BE2C (cell line): Measurements from ENCODE around the gene DHRS4.

Source experiments
- DNase-seq: peaks from one replicate; pipeline ENCODE4 v3.0.0-alpha.2; 2020
- H3K27me3 ChIP-seq: fragments of 250-450 bp; sonication (Bioruptor Pico); 2 replicates; pipeline ENCODE4 v1.5.1; 2020; ENCODE audit warnings: mild to moderate bottlenecking
- H3K36me3 ChIP-seq: fragments of 250-450 bp; sonication (Bioruptor Pico); 2 replicates; pipeline ENCODE4 v1.5.1; 2020; ENCODE audit warnings: mild to moderate bottlenecking
- H3K4me1 ChIP-seq: fragments of 250-450 bp; sonication (Bioruptor Pico); 2 replicates; pipeline ENCODE4 v1.5.1; 2020
- H3K4me3 ChIP-seq: 2 replicates; pipeline ENCODE4 v1.5.1; 2011; ENCODE audit warnings: low read depth, low read length
- H3K9me3 ChIP-seq: fragments of 250-450 bp; sonication (Bioruptor Pico); 2 replicates; pipeline ENCODE4 v1.5.1; 2020
- TF ChIP-seq, protein P1 (sequence below): IDR thresholded peaks from 2 replicates; pipeline ENCODE4 v1.5.1; 2012; ENCODE audit warnings: mild to moderate bottlenecking, low read depth, low read length

The DHRS4 gene

DNA sequence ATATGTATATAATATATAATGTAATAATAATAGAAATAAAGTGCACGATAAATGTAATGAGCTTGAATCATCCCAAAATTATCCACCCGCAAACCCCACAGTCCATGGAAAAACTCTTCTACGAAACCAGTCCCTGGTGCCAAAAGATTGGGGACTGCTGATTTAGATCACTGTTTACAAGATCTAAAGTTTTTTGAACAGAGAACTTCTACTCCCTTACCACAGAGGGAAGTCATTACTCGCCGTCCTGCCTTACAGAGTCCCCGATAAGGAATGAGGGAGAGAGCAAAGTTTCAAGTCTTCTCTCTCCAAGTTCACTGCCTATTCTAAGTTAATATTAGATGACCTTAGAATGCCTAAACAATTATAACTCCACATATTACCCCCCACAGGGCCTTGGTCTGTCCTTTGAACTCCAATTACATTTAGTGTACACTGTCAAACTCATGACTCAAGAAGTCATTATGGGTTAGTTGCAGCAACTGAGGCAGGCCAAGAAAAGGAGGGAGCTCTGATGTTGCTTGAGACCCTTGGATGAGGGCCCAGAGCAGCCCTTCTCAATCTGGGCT, 21.8 kb upstream of the DHRS4 start:
- Histone ChIP-seq H3K9me3 (no peaks in the 10 kb centered on the region), H3K4me1 (no peaks in the 10 kb centered on the region), H3K4me3 (no peak overlapping the region), H3K36me3 (no peaks in the 10 kb centered on the region), H3K27me3 (no peaks in the 10 kb centered on the region; the same call in 1 of the 2 replicates)
- TF ChIP-seq, protein P1, sequence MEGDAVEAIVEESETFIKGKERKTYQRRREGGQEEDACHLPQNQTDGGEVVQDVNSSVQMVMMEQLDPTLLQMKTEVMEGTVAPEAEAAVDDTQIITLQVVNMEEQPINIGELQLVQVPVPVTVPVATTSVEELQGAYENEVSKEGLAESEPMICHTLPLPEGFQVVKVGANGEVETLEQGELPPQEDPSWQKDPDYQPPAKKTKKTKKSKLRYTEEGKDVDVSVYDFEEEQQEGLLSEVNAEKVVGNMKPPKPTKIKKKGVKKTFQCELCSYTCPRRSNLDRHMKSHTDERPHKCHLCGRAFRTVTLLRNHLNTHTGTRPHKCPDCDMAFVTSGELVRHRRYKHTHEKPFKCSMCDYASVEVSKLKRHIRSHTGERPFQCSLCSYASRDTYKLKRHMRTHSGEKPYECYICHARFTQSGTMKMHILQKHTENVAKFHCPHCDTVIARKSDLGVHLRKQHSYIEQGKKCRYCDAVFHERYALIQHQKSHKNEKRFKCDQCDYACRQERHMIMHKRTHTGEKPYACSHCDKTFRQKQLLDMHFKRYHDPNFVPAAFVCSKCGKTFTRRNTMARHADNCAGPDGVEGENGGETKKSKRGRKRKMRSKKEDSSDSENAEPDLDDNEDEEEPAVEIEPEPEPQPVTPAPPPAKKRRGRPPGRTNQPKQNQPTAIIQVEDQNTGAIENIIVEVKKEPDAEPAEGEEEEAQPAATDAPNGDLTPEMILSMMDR = no peak
- no peak for DNase-seq

DNA sequence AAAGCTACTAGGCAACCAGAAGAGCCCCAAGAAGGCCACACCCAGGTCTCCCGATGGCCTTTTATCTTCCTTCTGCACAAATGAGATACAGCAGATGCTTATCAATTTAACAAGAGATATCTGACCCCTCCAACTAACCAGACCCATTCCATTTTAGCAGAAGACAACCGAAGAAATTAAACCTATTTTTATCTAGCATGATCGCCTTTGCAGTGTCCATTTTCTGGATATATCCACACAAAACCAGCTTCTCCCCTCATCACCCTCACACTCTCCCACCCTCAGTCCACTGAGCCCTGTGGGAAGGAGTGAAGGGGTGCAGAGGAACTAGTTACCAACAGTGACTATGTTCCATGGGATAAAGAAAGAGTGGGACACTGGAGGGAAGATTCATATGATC, 20.9 kb upstream of the DHRS4 start:
- no peaks in the 10 kb centered on the region for H3K36me3 ChIP-seq
- H3K4me1 ChIP-seq = no peaks in the 10 kb centered on the region
- no peak overlapping the region for H3K4me3 ChIP-seq
- no peak for DNase-seq
- no peaks in the 10 kb centered on the region for H3K9me3 ChIP-seq
- no peaks in the 10 kb centered on the region; the same call in 1 of the 2 replicates for H3K27me3 ChIP-seq
- TF ChIP-seq, protein P1 = no peak

DNA sequence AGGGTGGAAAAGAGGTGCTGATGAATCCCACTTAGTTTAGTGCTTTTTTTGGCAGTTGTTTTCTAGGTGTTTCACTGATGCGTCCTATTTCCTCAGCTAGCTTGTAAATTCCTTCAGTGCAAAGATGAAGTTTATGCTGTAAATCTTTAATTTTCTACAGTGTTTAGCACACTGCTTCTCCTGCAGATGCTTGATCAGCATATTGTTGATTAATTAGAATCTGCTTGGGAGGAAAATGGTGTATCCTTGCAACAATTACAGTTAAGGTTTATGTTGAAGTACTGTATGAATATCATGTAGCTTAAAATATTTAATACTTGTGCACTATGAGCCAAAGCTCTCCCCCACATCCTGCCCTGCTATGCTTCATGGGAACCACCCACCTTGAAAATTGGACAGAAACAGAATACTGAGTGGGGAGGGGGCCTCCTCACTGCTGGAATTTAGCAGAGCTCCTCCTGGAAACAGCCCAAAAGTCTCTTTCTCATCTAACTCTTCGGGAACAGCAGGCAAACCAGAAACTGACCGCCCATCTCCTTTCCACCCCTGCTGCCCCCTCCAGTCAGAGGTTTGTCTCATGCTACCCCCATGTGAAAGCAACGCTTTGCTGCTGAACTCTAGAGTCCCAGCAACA, 20.3 kb upstream of the DHRS4 start:
- TF ChIP-seq, protein P1 = no peak
- no peak for DNase-seq

DNA sequence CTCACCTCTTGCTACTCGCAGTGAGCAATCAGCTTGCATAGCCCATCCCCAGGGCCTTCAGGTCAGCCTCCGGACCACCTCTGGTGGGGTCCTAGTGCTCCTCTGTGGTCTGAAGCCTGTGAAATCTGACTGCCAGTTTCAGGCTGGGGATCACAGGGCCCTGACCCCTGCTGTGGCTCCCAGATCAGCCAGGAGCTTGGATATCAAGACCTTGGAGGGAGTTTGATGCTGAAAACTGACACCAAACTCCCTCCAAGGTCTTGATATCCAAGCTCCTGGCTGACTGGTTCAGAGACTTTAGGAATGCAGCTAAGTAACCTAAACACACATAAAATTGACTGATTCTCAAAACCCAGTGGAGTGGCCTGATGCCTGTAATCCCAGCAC, 19.8 kb upstream of the DHRS4 start:
- H3K4me1 ChIP-seq = no peaks in the 10 kb centered on the region
- H3K27me3 ChIP-seq = no peaks in the 10 kb centered on the region; the same call in 1 of the 2 replicates
- no peak overlapping the region for H3K4me3 ChIP-seq
- TF ChIP-seq, protein P1 = no peak
- H3K9me3 ChIP-seq = no peaks in the 10 kb centered on the region
- no peak for DNase-seq
- no peaks in the 10 kb centered on the region for H3K36me3 ChIP-seq

More for the DNA sequence above, 20.3 kb upstream of the DHRS4 start:
- no peaks in the 10 kb centered on the region for H3K4me1 ChIP-seq
- H3K9me3 ChIP-seq = no peaks in the 10 kb centered on the region
- H3K27me3 ChIP-seq = no peaks in the 10 kb centered on the region; the same call in 1 of the 2 replicates
- H3K36me3 ChIP-seq = no peaks in the 10 kb centered on the region
- no peak overlapping the region for H3K4me3 ChIP-seq

DNA sequence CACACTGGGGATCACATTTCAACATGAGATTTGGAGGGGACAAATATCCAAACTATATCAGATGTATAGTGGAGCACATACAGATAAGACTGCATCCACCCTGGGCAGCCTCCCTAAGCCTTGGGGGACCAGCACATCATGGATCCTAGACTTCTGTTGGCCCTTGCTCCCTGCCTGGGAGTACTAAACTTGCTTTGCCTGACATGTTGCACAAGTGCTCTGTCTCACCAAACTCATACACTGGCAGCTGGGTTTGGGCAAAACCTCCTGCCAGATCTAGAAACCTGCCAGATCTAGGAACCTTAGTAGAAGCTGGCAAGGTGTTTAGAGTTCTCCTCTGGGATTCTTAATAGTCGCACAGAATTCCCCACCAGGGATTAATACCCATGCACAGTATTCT, 18.4 kb upstream of the DHRS4 start:
- no peaks in the 10 kb centered on the region for H3K27me3 ChIP-seq
- TF ChIP-seq, protein P1 = no peak
- H3K36me3 ChIP-seq = no peaks in the 10 kb centered on the region
- no peak for DNase-seq
- no peaks in the 10 kb centered on the region for H3K4me1 ChIP-seq
- H3K9me3 ChIP-seq = no peaks in the 10 kb centered on the region
- H3K4me3 ChIP-seq = no peak overlapping the region

DNA sequence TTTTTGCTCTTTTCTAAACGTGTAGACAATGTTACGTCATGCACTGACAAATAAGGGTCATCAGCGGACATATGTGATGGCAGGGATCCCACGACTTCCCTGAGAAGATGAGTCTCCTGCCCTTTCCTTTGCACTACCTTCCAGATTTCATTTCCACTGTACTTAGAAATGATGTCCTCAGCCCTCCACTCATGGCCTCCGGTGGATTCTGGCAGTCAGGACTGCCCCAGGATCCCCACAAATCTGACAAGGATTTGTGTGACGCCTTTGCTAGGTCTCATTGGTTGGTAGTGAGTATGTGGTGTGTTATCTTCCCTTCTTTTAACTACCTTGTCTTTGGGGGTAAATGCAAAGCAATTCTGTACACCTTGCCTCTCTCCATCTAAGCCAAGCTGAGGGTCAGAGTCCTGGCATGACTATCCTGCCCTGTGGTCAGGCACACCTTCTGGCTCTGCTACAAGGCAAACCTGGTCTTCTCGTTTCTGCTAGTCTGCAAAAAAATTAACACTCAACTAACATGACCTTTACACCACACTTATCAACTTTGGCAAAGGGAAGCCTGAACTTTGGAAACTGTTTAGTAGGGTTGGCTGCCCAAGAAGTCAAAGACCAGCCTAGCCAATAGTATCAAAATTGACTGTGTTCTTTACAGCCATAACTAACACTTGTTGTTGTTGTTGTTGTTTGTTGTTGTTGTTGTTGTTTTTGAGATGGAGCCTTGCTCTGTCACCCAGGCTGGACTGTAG, 17.3 kb upstream of the DHRS4 start:
- DNase-seq = no peak
- Histone ChIP-seq H3K4me1 (no peaks in the 10 kb centered on the region), H3K27me3 (no peaks in the 10 kb centered on the region), H3K9me3 (no peaks in the 10 kb centered on the region), H3K36me3 (no peaks in the 10 kb centered on the region), H3K4me3 (no peak overlapping the region)
- TF ChIP-seq, protein P1 = no peak
